ENCODE data around the gene DNAL4. TPM values are rescaled to one million over a fixed set of nuclear protein-coding genes. Genes with fewer than 3 reads are reported as not detected.
A peak's percentile ranks its signal among the peaks of the same experiment; 100 is the strongest.

Gene DNAL4
- total RNA-seq, 1 experiment from 2014 or later = 4.7 TPM

DNA sequence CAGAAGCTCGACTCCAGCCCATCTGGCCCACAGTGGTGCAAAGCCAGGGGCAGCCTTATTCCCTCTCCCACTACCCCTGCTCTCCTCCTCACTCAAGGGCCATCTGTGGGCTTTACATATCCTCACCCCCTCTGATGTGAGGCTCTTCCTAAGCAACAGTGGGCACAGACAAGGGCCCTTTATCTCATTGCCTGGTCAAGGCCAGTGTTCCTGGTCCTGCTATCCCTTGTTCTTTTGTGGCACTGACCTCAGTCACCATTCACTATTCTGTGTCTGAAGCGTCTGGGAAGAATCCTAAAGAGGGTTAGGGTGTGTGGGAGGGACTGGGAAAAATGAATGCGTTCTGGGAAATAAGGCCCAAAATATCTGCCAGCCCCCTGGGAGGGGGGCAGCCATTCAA lies 7.3 kb downstream of the DNAL4 start:
- no peaks in the 10 kb centered on the region for H3K9me3 ChIP-seq (replicated peaks)
- H3K27me3 ChIP-seq = no peaks in the 10 kb centered on the region
- H3K4me1 ChIP-seq = peaks cover 10% of the 10 kb centered on the region; the same call in 1 of the 2 replicates
- no peak overlapping the region for H3K4me3 ChIP-seq
- H3K27ac ChIP-seq = no peak overlapping the region
- DNase-seq = no peak
- H3K36me3 ChIP-seq = no peaks in the 10 kb centered on the region

DNA sequence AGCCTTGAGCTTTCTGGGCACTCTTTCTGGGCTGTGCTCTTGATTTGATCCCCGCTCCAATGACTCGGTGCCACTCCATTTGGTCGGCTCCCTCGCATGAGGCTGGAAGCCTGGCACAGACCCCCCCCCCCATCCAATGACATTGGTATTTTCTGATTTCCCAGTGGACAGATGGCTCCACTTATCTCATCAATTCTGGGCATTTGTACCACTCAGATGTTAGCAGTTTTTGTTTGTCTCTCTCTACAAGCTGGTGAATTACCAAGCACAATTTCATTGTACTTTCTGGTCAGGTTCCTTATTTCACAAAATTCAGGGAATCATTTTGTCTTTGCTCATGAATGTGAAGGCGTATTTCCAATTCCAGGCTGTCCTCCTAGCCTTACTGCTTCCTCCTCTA lies 9.1 kb downstream of the DNAL4 start:
- Histone ChIP-seq H3K4me3 (no peak overlapping the region), H3K4me1 (peaks cover 10% of the 10 kb centered on the region; the same call in 1 of the 2 replicates), H3K27ac (no peak overlapping the region), H3K36me3 (no peaks in the 10 kb centered on the region), H3K27me3 (no peaks in the 10 kb centered on the region), H3K9me3 (replicated peaks) (no peaks in the 10 kb centered on the region)
- no peak for DNase-seq

DNA sequence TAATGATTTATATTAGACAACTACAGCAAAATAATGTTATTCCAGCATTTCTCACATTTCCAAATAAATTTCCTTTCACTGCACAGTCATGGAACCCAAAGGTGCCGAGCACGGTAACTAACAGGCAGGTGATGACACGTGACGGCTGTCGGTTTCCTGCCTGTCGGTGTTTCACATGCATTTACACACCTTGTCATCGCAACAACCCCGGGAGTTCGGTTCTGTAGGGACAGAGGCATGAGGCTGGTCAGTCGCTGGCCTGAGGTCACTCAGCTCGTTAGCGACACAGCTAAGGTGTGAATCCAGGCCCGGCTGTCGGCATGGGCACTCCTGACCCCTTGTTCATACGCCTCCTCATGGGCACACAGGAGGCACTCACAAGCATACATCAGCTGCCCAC lies 9.9 kb downstream of the DNAL4 start:
- DNase-seq = no peak

DNA sequence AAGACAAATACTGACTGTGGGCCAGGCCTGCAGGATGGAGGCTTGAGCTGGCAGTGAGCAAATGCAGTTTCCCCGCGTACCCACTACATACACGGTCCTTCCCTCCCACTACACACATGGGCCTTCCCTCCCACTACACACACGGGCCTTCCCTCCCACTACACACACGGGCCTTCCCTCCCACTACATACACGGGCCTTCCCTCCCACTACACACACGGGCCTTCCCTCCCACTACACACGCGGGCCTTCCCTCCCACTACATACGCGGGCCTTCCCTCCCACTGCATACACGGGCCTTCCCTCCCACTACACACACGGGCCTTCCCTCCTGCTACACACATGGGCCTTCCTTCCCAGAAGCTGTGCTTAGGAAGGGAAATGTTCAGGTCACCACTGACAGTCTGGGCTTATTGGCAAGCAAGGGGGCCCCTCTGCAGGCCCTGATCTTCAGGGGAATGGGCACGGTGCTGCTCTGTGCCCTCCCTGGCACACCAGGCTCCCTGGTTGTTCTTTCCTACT lies 10.8 kb downstream of the DNAL4 start:
- DNase-seq = no peak
- H3K36me3 ChIP-seq = no peaks in the 10 kb centered on the region
- no peak overlapping the region for H3K4me3 ChIP-seq
- H3K4me1 ChIP-seq = peaks cover 3% of the 10 kb centered on the region; the same call in 1 of the 2 replicates
- no peaks in the 10 kb centered on the region for H3K27me3 ChIP-seq
- H3K27ac ChIP-seq = no peak overlapping the region
- H3K9me3 ChIP-seq (replicated peaks) = no peaks in the 10 kb centered on the region

More for the DNA sequence above, 9.9 kb downstream of the DNAL4 start:
- no peaks in the 10 kb centered on the region for H3K36me3 ChIP-seq
- H3K4me3 ChIP-seq = no peak overlapping the region
- no peak overlapping the region for H3K27ac ChIP-seq
- peaks cover 9% of the 10 kb centered on the region; the same call in 1 of the 2 replicates for H3K4me1 ChIP-seq
- H3K9me3 ChIP-seq (replicated peaks) = no peaks in the 10 kb centered on the region
- H3K27me3 ChIP-seq = no peaks in the 10 kb centered on the region

DNA sequence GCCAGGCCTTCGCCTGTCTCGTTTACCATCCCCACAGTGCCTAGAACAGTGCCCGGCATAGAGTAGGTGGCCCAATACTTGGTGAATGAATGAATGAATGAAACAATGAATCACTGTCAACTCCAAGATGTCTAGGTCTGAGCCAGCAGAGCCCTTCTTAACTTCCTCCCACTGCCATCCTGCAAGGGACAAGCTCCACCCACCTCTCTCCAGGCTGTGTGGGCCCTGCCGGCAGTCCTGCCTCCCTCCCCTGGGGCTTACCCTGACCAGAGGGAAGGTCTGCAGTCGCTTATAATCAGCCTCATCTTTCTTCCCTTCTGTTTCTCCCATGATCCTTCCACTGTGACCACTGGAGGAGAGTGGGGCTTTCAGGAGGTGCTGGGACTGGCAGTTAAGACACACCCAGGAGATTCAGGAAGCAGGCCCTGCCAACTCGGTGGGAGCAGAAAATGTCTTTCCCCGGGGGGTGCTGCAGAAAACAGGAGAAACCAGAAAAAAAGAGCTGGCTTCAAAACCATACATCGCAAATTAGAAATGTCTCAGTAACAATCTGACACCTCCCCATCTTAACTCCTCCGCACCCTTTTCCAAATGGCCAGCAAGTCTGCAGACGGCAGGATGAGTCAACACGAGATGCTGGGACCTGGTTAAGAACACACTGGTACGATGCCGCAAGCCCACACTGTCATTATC lies 11.4 kb downstream of the DNAL4 start:
- no peaks in the 10 kb centered on the region for H3K4me1 ChIP-seq
- no peaks in the 10 kb centered on the region for H3K27me3 ChIP-seq
- H3K27ac ChIP-seq = no peak overlapping the region
- no peaks in the 10 kb centered on the region for H3K36me3 ChIP-seq
- no peaks in the 10 kb centered on the region for H3K9me3 ChIP-seq (replicated peaks)
- DNase-seq = no peak
- no peak overlapping the region for H3K4me3 ChIP-seq

DNA sequence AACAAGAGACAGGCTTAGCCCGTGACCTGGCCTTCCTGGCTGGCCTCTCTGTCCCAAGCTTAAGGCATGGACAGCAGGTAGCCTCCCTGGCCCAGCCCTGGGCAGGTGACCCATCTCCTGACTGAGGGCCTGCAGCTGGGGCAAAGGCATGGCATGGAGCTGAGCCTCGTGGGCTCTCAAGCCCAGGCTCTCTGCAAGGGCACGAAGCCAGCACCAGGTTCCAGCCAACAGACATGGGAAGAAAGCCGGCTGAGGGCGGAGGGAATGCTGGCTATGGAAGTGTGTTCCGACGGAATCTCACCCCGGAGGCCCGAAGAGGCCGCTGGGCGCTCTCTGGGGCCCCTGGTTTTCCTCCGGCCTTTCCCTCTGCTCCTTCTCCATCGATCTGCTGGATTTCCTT lies 12.9 kb downstream of the DNAL4 start:
- no peak for DNase-seq
- H3K27ac ChIP-seq = no peak overlapping the region
- H3K27me3 ChIP-seq = no peaks in the 10 kb centered on the region
- no peak overlapping the region for H3K4me3 ChIP-seq
- H3K9me3 ChIP-seq (replicated peaks) = no peaks in the 10 kb centered on the region
- H3K36me3 ChIP-seq = no peaks in the 10 kb centered on the region
- H3K4me1 ChIP-seq = no peaks in the 10 kb centered on the region

DNA sequence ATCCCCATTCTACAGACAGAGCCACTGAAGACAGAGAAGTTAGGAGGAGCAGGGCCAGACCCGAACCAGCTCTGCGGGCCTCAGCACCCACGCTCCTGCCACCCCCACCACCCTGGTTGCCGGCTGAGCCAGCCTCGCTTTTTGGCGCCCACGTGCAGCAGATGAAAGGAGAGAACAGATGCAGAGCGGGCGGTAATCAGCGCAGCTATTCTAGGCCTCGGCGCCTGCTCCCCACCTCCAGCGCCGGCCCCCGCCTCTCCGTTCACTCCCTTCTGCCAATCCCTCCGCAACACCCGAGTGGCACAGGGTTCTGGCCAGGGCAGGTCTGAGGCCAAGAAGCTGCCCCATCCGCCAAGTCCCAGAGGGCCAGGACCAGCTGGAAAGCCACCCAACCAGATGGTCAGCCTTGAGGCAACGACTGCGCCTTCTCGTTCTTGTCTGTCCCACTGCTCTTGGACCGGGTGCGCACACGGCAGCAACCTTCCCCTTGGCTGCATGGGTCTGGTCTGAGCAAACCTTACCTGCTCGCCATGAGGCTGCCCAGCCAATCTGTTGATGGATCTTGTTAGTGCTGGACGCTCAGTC lies 16.8 kb downstream of the DNAL4 start:
- DNase-seq = no peak
- no peak overlapping the region for H3K27ac ChIP-seq
- H3K4me1 ChIP-seq = no peaks in the 10 kb centered on the region
- no peaks in the 10 kb centered on the region for H3K9me3 ChIP-seq (replicated peaks)
- no peaks in the 10 kb centered on the region for H3K27me3 ChIP-seq
- no peaks in the 10 kb centered on the region for H3K36me3 ChIP-seq
- H3K4me3 ChIP-seq = no peak overlapping the region

DNA sequence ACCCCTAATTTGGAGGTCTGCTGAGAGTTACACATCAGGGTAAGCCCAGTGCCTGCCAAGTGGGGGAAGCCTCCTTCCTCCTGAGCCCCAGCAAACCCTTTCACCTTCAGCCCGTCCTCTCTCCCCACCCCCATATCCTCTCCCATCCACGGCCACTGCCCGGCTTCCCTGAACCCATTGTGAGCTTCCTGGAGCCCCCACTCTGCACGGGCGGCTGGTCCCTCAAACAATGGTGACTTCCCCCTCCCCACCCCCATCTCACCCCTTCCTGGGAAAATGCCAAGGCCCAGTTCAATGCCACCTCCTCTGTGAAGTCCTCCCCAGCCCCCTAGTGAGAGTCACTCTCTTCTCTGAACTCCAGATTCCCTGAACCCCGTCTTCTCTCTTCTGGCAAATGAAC lies 17.9 kb downstream of the DNAL4 start:
- Histone ChIP-seq H3K36me3 (no peaks in the 10 kb centered on the region), H3K9me3 (replicated peaks) (no peaks in the 10 kb centered on the region), H3K4me1 (no peaks in the 10 kb centered on the region), H3K27me3 (no peaks in the 10 kb centered on the region), H3K27ac (no peak overlapping the region), H3K4me3 (no peak overlapping the region)
- DNase-seq = no peak

DNA sequence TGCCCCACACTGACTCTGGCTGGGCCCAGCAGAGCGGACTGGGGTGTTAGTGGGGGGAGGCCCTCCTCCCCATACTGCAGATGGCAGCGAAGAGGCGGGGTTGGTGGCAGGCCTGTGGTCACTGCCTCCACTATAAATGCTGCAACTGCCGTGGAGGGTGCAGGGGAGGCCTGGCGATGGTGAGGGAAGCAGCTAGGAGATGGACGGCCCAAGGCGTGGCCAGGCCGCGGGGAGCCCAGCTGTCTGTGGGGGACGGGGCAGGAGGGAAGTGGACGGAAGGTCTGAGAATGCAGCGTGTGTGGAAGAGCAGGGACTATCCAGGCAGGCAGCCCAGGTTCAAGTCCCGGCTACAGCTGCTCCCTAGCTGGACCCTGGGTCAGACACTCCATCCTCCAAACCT lies 18.3 kb downstream of the DNAL4 start:
- H3K27ac ChIP-seq = no peak overlapping the region
- H3K4me1 ChIP-seq = no peaks in the 10 kb centered on the region
- H3K36me3 ChIP-seq = no peaks in the 10 kb centered on the region
- H3K9me3 ChIP-seq (replicated peaks) = no peaks in the 10 kb centered on the region
- DNase-seq = peak in 1 of 2 experiments; percentile 24
- H3K27me3 ChIP-seq = no peaks in the 10 kb centered on the region
- H3K4me3 ChIP-seq = no peak overlapping the region

DNA sequence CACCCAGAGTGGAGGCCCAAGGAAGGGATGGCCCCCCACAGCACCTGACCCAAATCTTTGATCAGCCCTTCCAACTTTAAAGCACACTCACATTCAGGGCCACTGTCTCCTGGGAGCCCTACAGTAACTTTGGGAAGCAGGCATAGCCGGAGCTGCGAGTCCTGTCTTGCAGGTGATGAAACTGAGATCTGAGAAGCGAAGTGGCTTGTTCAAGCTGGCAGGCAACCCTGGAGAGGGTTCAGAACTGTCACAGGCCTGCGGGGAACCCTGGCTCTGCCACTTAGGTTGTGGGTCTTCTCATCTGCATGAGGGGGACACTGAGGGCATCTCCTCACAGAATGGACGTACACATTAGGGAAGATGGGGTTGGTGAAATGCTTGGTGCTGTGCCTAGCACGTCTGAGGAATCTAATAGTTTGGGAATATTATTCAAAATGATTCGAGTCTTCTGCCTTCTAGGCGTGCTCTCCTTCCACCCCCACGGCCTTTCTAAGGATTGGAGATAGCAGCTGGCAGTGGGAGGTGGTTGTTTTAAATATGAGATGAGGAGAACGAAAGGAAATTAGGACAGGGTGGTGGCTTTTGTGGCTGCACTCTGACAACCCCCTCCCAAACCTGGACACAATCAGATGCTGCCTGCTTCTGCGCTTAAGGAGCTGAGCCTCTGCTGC lies 19.3 kb downstream of the DNAL4 start:
- Histone ChIP-seq H3K4me3 (no peak overlapping the region), H3K36me3 (no peaks in the 10 kb centered on the region), H3K27ac (no peak overlapping the region), H3K4me1 (no peaks in the 10 kb centered on the region), H3K9me3 (replicated peaks) (no peaks in the 10 kb centered on the region), H3K27me3 (no peaks in the 10 kb centered on the region)
- DNase-seq = no peak

DNA sequence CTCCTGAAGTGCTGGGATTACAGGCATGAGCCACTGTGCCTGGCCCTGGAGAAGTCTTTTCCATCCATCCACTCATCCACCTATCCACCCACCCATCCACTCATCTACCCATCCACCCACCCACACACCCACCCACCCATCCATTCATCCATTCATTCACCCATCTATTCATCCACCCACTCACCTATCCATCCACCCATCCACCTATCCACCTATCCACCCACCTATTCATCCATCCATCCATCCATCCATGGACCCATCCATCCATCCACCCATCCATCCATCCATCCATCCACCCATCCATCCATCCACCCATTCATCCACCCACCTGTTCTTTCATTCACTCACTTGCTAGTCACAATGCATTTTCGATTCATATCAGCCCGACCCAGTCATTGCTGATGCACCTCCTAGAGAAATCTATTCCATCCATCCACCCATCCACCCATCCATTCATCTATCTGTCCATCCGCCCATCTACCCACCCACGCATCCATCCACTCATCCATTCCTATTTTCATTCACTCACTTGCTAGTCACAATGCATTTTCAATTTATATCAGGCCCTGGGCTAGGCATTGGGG lies 20.5 kb downstream of the DNAL4 start:
- Histone ChIP-seq H3K4me1 (no peaks in the 10 kb centered on the region), H3K9me3 (replicated peaks) (no peaks in the 10 kb centered on the region), H3K27me3 (no peaks in the 10 kb centered on the region), H3K27ac (no peak overlapping the region), H3K36me3 (no peaks in the 10 kb centered on the region), H3K4me3 (no peak overlapping the region)
- no peak for DNase-seq

DNA sequence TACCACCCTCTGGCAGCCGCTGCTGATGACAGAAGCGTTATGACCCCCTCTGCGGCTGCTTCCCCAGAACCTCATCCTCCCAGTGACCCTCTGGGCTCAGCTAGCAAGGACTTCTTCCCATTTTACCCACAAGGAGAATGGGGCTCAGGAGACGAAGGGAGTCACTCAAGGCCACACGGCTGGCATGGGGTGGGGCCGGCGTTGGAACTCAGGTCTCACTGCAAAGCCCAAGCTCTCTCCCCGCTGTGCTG lies 21.4 kb downstream of the DNAL4 start:
- Histone ChIP-seq H3K36me3 (no peaks in the 10 kb centered on the region), H3K4me1 (no peaks in the 10 kb centered on the region), H3K4me3 (no peak overlapping the region), H3K27ac (no peak overlapping the region), H3K9me3 (replicated peaks) (no peaks in the 10 kb centered on the region), H3K27me3 (no peaks in the 10 kb centered on the region)
- no peak for DNase-seq

DNA sequence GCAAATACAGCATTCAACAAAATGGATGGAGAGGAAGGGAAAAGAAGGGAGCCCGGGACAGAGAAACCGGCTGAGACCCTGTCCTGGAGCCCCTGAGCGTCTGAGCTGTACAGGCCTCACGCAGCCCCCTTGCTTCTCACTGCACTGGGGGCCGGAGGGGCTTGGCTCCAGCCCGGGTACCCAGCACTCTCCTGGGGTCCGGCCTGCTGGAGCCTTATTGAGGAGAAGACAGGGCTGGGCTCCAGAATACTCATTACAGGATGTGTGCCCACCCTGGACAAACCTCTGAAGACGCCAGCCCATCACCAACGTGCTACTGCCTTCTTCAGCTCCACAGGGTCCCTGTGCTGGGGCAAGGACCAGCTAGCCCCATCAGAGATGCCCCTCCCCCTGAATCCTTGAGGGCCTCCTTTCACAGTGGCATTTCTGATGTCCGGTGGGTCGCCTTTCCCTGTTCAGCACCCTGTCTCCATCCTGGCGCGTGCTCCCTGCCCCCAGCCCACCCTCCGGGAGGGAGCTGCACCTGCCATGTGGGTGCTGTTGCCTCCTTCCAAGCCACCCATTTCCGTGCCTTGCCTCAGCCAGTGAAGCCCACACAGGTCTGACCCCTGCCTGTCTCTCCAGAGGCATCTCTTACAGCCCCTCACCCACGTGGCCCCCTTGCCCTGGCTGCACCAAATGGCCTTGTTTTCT lies 23.5 kb downstream of the DNAL4 start:
- no peaks in the 10 kb centered on the region for H3K27me3 ChIP-seq
- H3K4me1 ChIP-seq = peaks cover 6% of the 10 kb centered on the region
- H3K27ac ChIP-seq = no peak overlapping the region
- no peaks in the 10 kb centered on the region for H3K36me3 ChIP-seq
- H3K4me3 ChIP-seq = no peak overlapping the region
- no peak for DNase-seq
- H3K9me3 ChIP-seq (replicated peaks) = no peaks in the 10 kb centered on the region

DNA sequence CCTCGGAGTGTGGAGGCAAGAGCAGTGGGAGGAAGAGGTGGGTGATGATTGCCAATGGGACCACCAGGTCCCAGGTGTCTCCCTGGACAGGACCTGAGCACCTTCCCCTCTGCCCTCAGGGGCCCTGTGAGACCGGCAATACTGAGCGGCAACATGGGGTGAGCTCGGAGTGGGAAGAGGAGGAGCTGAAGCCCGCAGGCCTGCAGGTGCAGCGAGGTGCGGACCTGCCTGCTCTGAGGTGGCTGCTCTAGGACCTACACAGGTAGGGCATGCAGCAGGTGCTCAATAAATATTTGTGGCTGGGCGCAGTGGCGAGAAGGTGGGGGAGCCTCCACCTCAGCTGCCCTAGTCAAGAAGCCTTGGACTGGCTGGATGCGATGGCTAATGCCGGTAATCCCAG lies 25.9 kb downstream of the DNAL4 start:
- Histone ChIP-seq H3K36me3 (no peaks in the 10 kb centered on the region), H3K4me3 (no peak overlapping the region), H3K4me1 (peaks cover 11% of the 10 kb centered on the region), H3K27me3 (no peaks in the 10 kb centered on the region), H3K27ac (no peak overlapping the region), H3K9me3 (replicated peaks) (no peaks in the 10 kb centered on the region)
- DNase-seq = no peak

DNA sequence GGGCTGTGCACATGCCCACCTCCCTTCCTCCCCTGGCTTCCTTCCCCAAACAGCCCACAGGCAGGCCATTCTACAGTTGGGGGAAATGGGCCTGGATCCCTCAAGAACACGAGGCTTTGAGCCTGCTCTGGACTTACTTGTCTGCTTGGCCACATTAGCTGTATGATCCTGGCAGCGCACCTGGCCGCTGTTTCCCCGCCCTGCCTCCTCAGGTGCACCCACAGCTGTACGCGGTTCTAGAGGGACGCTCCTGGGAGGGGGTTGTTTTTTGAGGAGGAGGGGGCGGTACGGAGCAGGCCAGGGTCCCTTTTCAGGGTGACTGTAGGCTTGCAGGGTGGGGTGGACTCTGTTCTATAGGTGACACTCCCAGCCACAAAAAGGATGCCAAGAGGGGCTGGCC lies 26.6 kb downstream of the DNAL4 start:
- H3K4me3 ChIP-seq = no peak overlapping the region
- no peak for DNase-seq
- no peak overlapping the region for H3K27ac ChIP-seq
- peaks cover 17% of the 10 kb centered on the region for H3K4me1 ChIP-seq
- H3K27me3 ChIP-seq = no peaks in the 10 kb centered on the region
- H3K9me3 ChIP-seq (replicated peaks) = no peaks in the 10 kb centered on the region
- H3K36me3 ChIP-seq = no peaks in the 10 kb centered on the region

Data from SJCRH30 (cell line).